HCT116 (cell line): Measurements from ENCODE around the gene ASB15. TPM values are rescaled to one million over a fixed set of nuclear protein-coding genes. Genes with fewer than 3 reads are reported as not detected.

ENCODE experiments used
- ATAC-seq: fragments of 200-7000 bp; cut with Tn5 transposase; 2 replicates; pipeline ENCODE4 v1.9.1; 2020; ENCODE audit warnings: mild to moderate bottlenecking, moderate library complexity
- BruUV-seq: library from RNA; stranded (reverse); fragments of 400-500 nt; replicated peaks from 2 replicates; lab custom pipeline; 2021; lab: Mats Ljungman, UMichigan
- CTCF ChIA-PET: fragments of 300-600 bp; sonication (Branson Sonifier 250); formaldehyde crosslinking; loops from one replicate; lab custom pipeline; 2021; ENCODE audit warnings: antibody characterized with exemption; lab: Charles Lee
- POLR2A ChIA-PET: fragments of 300-600, 350-600 bp; sonication (Branson Sonifier 250); formaldehyde crosslinking; loops from one replicate; lab custom pipeline; 2021; ENCODE audit warnings: antibody characterized with exemption; lab: Charles Lee
- RAD21 ChIA-PET, 2 experiments: fragments of 300-600 bp; sonication (Branson Sonifier 250); formaldehyde crosslinking; loops; one replicate each; lab custom pipeline; 2023; ENCODE audit warnings: low total read pairs in 2 of 2; ENCODE audit not compliant: uncharacterized antibody in 2 of 2, unreplicated experiment in 2 of 2, low non-redundant PET in 1 of 2; lab: Charles Lee
- DNase-seq: peaks from one replicate; pipeline ENCODE4 v3.0.0-alpha.2; 2010; ENCODE audit warnings: low read depth, low spot score
- H2AFZ ChIP-seq: fragments of 200-600 bp; shearing (Covaris generic), sonication (generic); 2 replicates; pipeline ENCODE4 v1.6.1; 2017; ENCODE audit warnings: low read depth, mixed run types, mixed read lengths, antibody characterized with exemption, low read length; ENCODE audit not compliant: poor library complexity, severe bottlenecking
- H3K27ac ChIP-seq: 2 replicates; pipeline ENCODE4 v1.5.1; 2012; ENCODE audit warnings: low read depth, low read length
- H3K27me3 ChIP-seq: fragments of 200-600 bp; sonication (generic); 2 replicates; pipeline ENCODE4 v1.6.1; 2016; ENCODE audit warnings: mixed run types, low read length, mixed read lengths; ENCODE audit not compliant: insufficient read depth
- H3K36me3 ChIP-seq, 2 experiments: fragments of 200-500 bp in 1 of 2; fragments of 200-600 bp in 1 of 2; sonication (Bioruptor generic) in 1 of 2; sonication (generic) in 1 of 2; 2 replicates each; pipeline versions ENCODE4 v1.5.1 to v1.6.1; 2014 to 2016; ENCODE audit warnings: low read length in 2 of 2, inconsistent platforms in 1 of 2, mixed read lengths in 1 of 2, mixed run types in 1 of 2; ENCODE audit not compliant: insufficient read depth in 2 of 2, control insufficient read depth in 1 of 2
- H3K4me1 ChIP-seq, 2 experiments: fragments of 200-600 bp in 1 of 2; sonication (generic) in 1 of 2; 2 replicates each; pipeline versions ENCODE4 v1.5.1 to v1.6.1; 2012 to 2017; ENCODE audit warnings: low read length in 2 of 2, inconsistent platforms in 1 of 2, mild to moderate bottlenecking in 1 of 2, mixed read lengths in 1 of 2, mixed run types in 1 of 2, moderate library complexity in 1 of 2; ENCODE audit not compliant: insufficient read depth in 2 of 2, control insufficient read depth in 1 of 2
- H3K4me2 ChIP-seq: fragments of 200-600 bp; sonication (generic); 2 replicates; pipeline ENCODE4 v1.6.1; 2017; ENCODE audit warnings: mixed run types, low read length, mixed read lengths
- H3K4me3 ChIP-seq, 2 experiments: fragments of 200-600 bp in 1 of 2; sonication (generic) in 1 of 2; replicated peaks in 1 of 2; 2 replicates each; pipeline ENCODE4 v1.5.1; 2011 to 2016; ENCODE audit warnings: low read length in 2 of 2, control low read depth in 1 of 2, low read depth in 1 of 2, mild to moderate bottlenecking in 1 of 2, mixed read lengths in 1 of 2, mixed run types in 1 of 2
- H3K79me2 ChIP-seq: fragments of 200-600 bp; sonication (generic); 2 replicates; pipeline ENCODE4 v1.6.1; 2017; ENCODE audit warnings: mild to moderate bottlenecking, mixed run types, low read length, moderate library complexity, mixed read lengths; ENCODE audit not compliant: insufficient read depth
- H3K9ac ChIP-seq: fragments of 200-600 bp; sonication (generic); 2 replicates; pipeline ENCODE4 v1.6.1; 2016; ENCODE audit warnings: low read length, mixed read lengths
- H3K9me2 ChIP-seq: fragments of 200-600 bp; sonication (generic), shearing (Covaris generic); 2 replicates; pipeline ENCODE4 v1.6.1; 2017; ENCODE audit warnings: mixed run types, mild to moderate bottlenecking, moderate library complexity; ENCODE audit not compliant: insufficient read depth
- H3K9me3 ChIP-seq, 2 experiments: fragments of 200-500 bp in 1 of 2; fragments of 200-600 bp in 1 of 2; sonication (Bioruptor generic) in 1 of 2; sonication (generic) in 1 of 2; 2 replicates each; pipeline ENCODE4 v1.6.1; 2014 to 2017; ENCODE audit warnings: low read length in 2 of 2, mixed read lengths in 2 of 2, inconsistent platforms in 1 of 2, low read depth in 1 of 2, mild to moderate bottlenecking in 1 of 2, mixed run types in 1 of 2, moderate library complexity in 1 of 2; ENCODE audit not compliant: control insufficient read depth in 1 of 2, insufficient read depth in 1 of 2
- H4K20me1 ChIP-seq: fragments of 200-600 bp; sonication (generic), shearing (Covaris generic); 2 replicates; pipeline ENCODE4 v1.6.1; 2017; ENCODE audit warnings: mixed run types, mild to moderate bottlenecking, moderate library complexity; ENCODE audit not compliant: insufficient read depth
- CBX3 ChIP-seq: IDR thresholded peaks from 2 replicates; pipeline ENCODE4 v1.6.1; 2012; ENCODE audit warnings: low read depth
- EGR1 ChIP-seq: IDR thresholded peaks from 2 replicates; pipeline ENCODE4 v1.6.1; 2012; ENCODE audit warnings: low read depth
- ELF1 ChIP-seq: IDR thresholded peaks from 2 replicates; pipeline ENCODE4 v1.6.1; 2012; ENCODE audit warnings: low read depth, borderline replicate concordance
- EZH2 ChIP-seq: fragments of 200-600 bp; sonication (generic); IDR thresholded peaks from 2 replicates; pipeline ENCODE4 v1.6.1; 2017; ENCODE audit warnings: antibody characterized with exemption, mixed run types
- EZH2phosphoT487 ChIP-seq: fragments of 200-600 bp; IDR thresholded peaks from 2 replicates; pipeline ENCODE4 v1.6.1; 2018; ENCODE audit warnings: antibody characterized with exemption, borderline replicate concordance
- FOSL1 ChIP-seq: IDR thresholded peaks from 2 replicates; pipeline ENCODE4 v1.6.1; 2012; ENCODE audit warnings: low read depth
- RAD21 ChIP-seq: IDR thresholded peaks from 2 replicates; pipeline ENCODE4 v1.6.1; 2012; ENCODE audit warnings: low read depth, mild to moderate bottlenecking
- SIN3A ChIP-seq: IDR thresholded peaks from 2 replicates; pipeline ENCODE4 v1.6.1; 2012; ENCODE audit warnings: low read depth
- SP1 ChIP-seq: IDR thresholded peaks from 2 replicates; pipeline ENCODE4 v1.6.1; 2012; ENCODE audit warnings: low read depth
- TCF7L2 ChIP-seq: IDR thresholded peaks from 2 replicates; pipeline ENCODE4 v1.7.0; 2011; ENCODE audit warnings: borderline replicate concordance, inconsistent platforms; ENCODE audit not compliant: insufficient read depth, insufficient read length; ENCODE audit errors: extremely low read depth
- YY1 ChIP-seq: IDR thresholded peaks from 2 replicates; pipeline ENCODE4 v1.6.1; 2011; ENCODE audit warnings: low read length, low read depth, moderate library complexity, mild to moderate bottlenecking; ENCODE audit not compliant: insufficient replicate concordance; ENCODE audit errors: extremely low read depth
- ZFX ChIP-seq: fragments of 450-650 bp; IDR thresholded peaks from 2 replicates; pipeline ENCODE4 v1.6.1; 2017
- intact Hi-C: fragments of 100-400 bp; cut with micrococcal nuclease; formaldehyde crosslinking; loops from 2 replicates; pipeline ENCODE4 v1.10.0; 2022
- total RNA-seq: library from RNA; stranded (reverse); gene quantifications from one replicate; pipeline ENCODE4 v1.2.1, GENCODE V29; 2021; ENCODE audit not compliant: unreplicated experiment
- TF ChIP-seq, protein P1 (sequence below), 3 experiments: fragments of 200-600 bp in 1 of 3; sonication (generic) in 1 of 3; IDR thresholded peaks in 2 of 3; conservative IDR thresholded peaks in 1 of 3; 2 replicates each; pipeline ENCODE4 v1.5.1; 2012 to 2017; ENCODE audit warnings: low read depth in 2 of 3, low read length in 2 of 3, antibody characterized with exemption in 1 of 3, borderline replicate concordance in 1 of 3, control low read depth in 1 of 3, mild to moderate bottlenecking in 1 of 3, mixed read lengths in 1 of 3, mixed run types in 1 of 3, moderate library complexity in 1 of 3; ENCODE audit not compliant: insufficient read depth in 1 of 3
- TF ChIP-seq, protein P2 (sequence below): IDR thresholded peaks from 2 replicates; pipeline ENCODE4 v1.6.1; 2012
- TF ChIP-seq, protein P3 (sequence below): IDR thresholded peaks from 2 replicates; pipeline ENCODE4 v1.6.1; 2012
- TF ChIP-seq, protein P4 (sequence below): IDR thresholded peaks from 2 replicates; pipeline ENCODE4 v1.6.1; 2011; ENCODE audit warnings: mild to moderate bottlenecking, low read length, moderate library complexity; ENCODE audit not compliant: insufficient replicate concordance; ENCODE audit errors: extremely low read depth

The ASB15 gene
- total RNA-seq, 1 experiment from 2014 or later = not detected

DNA sequence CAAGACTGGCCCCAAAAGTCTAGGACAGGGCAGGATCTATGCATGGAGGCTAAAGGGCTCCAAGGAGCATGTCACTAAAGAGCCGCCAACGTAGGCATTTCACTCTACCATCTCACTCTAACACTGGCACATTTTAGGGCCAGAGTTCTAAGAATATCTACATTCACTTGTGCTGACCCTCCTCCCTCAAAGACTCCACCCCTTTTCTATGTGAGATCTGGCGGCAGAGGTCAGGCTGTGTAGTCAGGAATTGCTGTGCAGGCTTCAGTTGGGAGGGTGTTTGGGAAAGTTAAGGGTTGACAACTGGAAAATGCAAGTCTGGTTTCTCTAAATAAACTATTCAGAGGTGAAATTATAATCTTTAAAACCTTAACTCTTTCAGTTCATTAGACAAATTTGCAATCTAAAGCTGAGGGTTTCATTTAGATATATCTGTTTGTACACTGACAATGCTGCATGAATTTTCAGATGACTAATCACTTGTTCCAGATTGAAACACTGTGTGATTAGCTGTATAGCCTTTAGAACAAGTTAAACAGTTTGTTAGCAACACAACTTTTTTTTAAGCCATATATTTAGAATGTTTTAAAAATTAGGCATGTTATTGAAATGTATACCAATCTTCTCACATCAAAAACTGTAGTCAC lies 72.3 kb downstream of the ASB15 start:
- Histone ChIP-seq H4K20me1 (no peaks in the 10 kb centered on the region), H3K9ac (no peak overlapping the region), H3K4me1 (no peaks in the 10 kb centered on the region)
- POLR2A ChIA-PET = no interaction called here
- TF ChIP-seq TCF7L2 (no peak), EZH2 (no peak), FOSL1 (no peak), ZFX (no peak), ELF1 (no peak), EZH2phosphoT487 (no peak), RAD21 (no peak), SP1 (no peak), YY1 (no peak), CBX3 (no peak), EGR1 (no peak), SIN3A (no peak)
- TF ChIP-seq, protein P1, sequence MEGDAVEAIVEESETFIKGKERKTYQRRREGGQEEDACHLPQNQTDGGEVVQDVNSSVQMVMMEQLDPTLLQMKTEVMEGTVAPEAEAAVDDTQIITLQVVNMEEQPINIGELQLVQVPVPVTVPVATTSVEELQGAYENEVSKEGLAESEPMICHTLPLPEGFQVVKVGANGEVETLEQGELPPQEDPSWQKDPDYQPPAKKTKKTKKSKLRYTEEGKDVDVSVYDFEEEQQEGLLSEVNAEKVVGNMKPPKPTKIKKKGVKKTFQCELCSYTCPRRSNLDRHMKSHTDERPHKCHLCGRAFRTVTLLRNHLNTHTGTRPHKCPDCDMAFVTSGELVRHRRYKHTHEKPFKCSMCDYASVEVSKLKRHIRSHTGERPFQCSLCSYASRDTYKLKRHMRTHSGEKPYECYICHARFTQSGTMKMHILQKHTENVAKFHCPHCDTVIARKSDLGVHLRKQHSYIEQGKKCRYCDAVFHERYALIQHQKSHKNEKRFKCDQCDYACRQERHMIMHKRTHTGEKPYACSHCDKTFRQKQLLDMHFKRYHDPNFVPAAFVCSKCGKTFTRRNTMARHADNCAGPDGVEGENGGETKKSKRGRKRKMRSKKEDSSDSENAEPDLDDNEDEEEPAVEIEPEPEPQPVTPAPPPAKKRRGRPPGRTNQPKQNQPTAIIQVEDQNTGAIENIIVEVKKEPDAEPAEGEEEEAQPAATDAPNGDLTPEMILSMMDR (IDR thresholded peaks at IDR 0.05 in 2 of 3, conservative IDR thresholded peaks at IDR 0.05 in 1 of 3; ENCODE audit: borderline replicate concordance in 1 of 3, insufficient read depth in 1 of 3, low read depth in 2 of 3, low read length in 2 of 3) = no peak
- TF ChIP-seq, protein P2, sequence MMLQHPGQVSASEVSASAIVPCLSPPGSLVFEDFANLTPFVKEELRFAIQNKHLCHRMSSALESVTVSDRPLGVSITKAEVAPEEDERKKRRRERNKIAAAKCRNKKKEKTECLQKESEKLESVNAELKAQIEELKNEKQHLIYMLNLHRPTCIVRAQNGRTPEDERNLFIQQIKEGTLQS = no peak
- TF ChIP-seq, protein P3, sequence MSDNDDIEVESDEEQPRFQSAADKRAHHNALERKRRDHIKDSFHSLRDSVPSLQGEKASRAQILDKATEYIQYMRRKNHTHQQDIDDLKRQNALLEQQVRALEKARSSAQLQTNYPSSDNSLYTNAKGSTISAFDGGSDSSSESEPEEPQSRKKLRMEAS = no peak
- TF ChIP-seq, protein P4, sequence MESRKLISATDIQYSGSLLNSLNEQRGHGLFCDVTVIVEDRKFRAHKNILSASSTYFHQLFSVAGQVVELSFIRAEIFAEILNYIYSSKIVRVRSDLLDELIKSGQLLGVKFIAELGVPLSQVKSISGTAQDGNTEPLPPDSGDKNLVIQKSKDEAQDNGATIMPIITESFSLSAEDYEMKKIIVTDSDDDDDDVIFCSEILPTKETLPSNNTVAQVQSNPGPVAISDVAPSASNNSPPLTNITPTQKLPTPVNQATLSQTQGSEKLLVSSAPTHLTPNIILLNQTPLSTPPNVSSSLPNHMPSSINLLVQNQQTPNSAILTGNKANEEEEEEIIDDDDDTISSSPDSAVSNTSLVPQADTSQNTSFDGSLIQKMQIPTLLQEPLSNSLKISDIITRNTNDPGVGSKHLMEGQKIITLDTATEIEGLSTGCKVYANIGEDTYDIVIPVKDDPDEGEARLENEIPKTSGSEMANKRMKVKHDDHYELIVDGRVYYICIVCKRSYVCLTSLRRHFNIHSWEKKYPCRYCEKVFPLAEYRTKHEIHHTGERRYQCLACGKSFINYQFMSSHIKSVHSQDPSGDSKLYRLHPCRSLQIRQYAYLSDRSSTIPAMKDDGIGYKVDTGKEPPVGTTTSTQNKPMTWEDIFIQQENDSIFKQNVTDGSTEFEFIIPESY = no peak
- TF ChIP-seq, all 23 proteins: peak for 0
- Histone ChIP-seq H2AFZ (no peak overlapping the region), H3K9me3 (no peaks in the 10 kb centered on the region), H3K27me3 (no peaks in the 10 kb centered on the region), H3K9me2 (no peaks in the 10 kb centered on the region), H3K4me3 (no peak overlapping the region), H3K79me2 (no peaks in the 10 kb centered on the region), H3K4me2 (no peak overlapping the region), H3K36me3 (no peaks in the 10 kb centered on the region), H3K27ac (no peak overlapping the region)
- ChIA-PET CTCF (interaction anchor here (1.0 to 2.2 kb wide), 2 partner anchors 9 to 37 kb away, joined by 4 to 7 read pairs; no protein-coding TSS in a partner anchor), RAD21 (no interaction called here)
- ATAC-seq (no peak), DNase-seq (no peak)
- BruUV-seq = no TSS peak
- intact Hi-C loops = no loop called here
